ENCODE data around the gene HYAL1.

- TF ChIP-seq CTCF (IDR thresholded peaks at IDR 0.05) (no peak), ZFX (IDR thresholded peaks at IDR 0.05; ENCODE audit: borderline replicate concordance) (no peak)
Measured at GRCh38 chr3:50273689-50274065, 29.7 kb downstream of the HYAL1 start.

Data from 22Rv1 (cell line).